ENCODE data around the gene IL17F.

GRCh38 chr6:52241819-52242218, 2.5 kb downstream of the IL17F start:
- TF ChIP-seq, protein P1, sequence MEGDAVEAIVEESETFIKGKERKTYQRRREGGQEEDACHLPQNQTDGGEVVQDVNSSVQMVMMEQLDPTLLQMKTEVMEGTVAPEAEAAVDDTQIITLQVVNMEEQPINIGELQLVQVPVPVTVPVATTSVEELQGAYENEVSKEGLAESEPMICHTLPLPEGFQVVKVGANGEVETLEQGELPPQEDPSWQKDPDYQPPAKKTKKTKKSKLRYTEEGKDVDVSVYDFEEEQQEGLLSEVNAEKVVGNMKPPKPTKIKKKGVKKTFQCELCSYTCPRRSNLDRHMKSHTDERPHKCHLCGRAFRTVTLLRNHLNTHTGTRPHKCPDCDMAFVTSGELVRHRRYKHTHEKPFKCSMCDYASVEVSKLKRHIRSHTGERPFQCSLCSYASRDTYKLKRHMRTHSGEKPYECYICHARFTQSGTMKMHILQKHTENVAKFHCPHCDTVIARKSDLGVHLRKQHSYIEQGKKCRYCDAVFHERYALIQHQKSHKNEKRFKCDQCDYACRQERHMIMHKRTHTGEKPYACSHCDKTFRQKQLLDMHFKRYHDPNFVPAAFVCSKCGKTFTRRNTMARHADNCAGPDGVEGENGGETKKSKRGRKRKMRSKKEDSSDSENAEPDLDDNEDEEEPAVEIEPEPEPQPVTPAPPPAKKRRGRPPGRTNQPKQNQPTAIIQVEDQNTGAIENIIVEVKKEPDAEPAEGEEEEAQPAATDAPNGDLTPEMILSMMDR (optimal IDR thresholded peaks at IDR 0.05 in 1 of 3, IDR thresholded peaks at IDR 0.05 in 1 of 3, conservative IDR thresholded peaks at IDR 0.05 in 1 of 3; ENCODE audit: extremely low read depth in 1 of 3, insufficient read depth in 2 of 3, low read length in 3 of 3): no peak
- no peak for TF ChIP-seq EZH2 (IDR thresholded peaks at IDR 0.05; ENCODE audit: low read length)
